Neural cell (in vitro differentiated cells): ENCODE results near the gene CBL. TPM values are rescaled to one million over a fixed set of nuclear protein-coding genes. Genes with fewer than 3 reads are reported as not detected.

ENCODE experiments used
- H2AFZ ChIP-seq: fragments of 200-600, 300-800 bp; sonication (generic), shearing (Covaris generic); 2 replicates; pipeline ENCODE4 v1.6.0; 2014; ENCODE audit warnings: low read depth, mild to moderate bottlenecking, antibody characterized with exemption, low read length, moderate library complexity
- H3F3A ChIP-seq: fragments of 200-600 bp; shearing (Covaris generic); 2 replicates; pipeline ENCODE4 v1.6.1; 2016; ENCODE audit warnings: mild to moderate bottlenecking, moderate library complexity, mixed read lengths, antibody characterized with exemption, low read length; ENCODE audit not compliant: insufficient read depth, poor library complexity, severe bottlenecking
- H3K27ac ChIP-seq: fragments of 200-600, 300-800 bp; sonication (generic), shearing (Covaris generic); 2 replicates; pipeline ENCODE4 v1.5.1; 2014; ENCODE audit warnings: mild to moderate bottlenecking, low read length, moderate library complexity
- H3K27me3 ChIP-seq: fragments of 300-800, 200-600 bp; sonication (generic), shearing (Covaris generic); 2 replicates; pipeline ENCODE4 v1.6.0; 2014; ENCODE audit warnings: mild to moderate bottlenecking, low read depth, low read length, moderate library complexity; ENCODE audit not compliant: insufficient read depth
- H3K36me3 ChIP-seq: fragments of 300-800, 200-600 bp; sonication (generic), shearing (Covaris generic); 2 replicates; pipeline ENCODE4 v1.5.1; 2014; ENCODE audit warnings: mild to moderate bottlenecking, antibody characterized with exemption, low read length, moderate library complexity; ENCODE audit not compliant: insufficient read depth
- H3K4me2 ChIP-seq: fragments of 300-800, 200-600 bp; sonication (generic), shearing (Covaris generic); 2 replicates; pipeline ENCODE4 v1.6.0; 2014; ENCODE audit warnings: mild to moderate bottlenecking, low read length
- H3K4me3 ChIP-seq: fragments of 300-800, 200-600 bp; sonication (generic), shearing (Covaris generic); 2 replicates; pipeline ENCODE4 v1.5.1; 2014; ENCODE audit warnings: mild to moderate bottlenecking, low read length, moderate library complexity
- H3K79me2 ChIP-seq: fragments of 200-600 bp; shearing (Covaris generic); replicated peaks from 2 replicates; pipeline ENCODE4 v1.6.0; 2014; ENCODE audit warnings: mild to moderate bottlenecking, low read length, moderate library complexity; ENCODE audit not compliant: insufficient read depth
- H3K9ac ChIP-seq: fragments of 300-800, 200-600 bp; sonication (generic), shearing (Covaris generic); 2 replicates; pipeline ENCODE4 v1.6.1; 2016; ENCODE audit warnings: mild to moderate bottlenecking, low read length, mixed read lengths
- H3K9me2 ChIP-seq: fragments of 200-600 bp; shearing (Covaris generic); 2 replicates; pipeline ENCODE4 v1.6.1; 2016; ENCODE audit warnings: mild to moderate bottlenecking, low read length, mixed read lengths; ENCODE audit not compliant: insufficient read depth
- H3K9me3 ChIP-seq: fragments of 200-600, 300-800 bp; sonication (generic), shearing (Covaris generic); 2 replicates; pipeline ENCODE4 v1.6.1; 2016; ENCODE audit warnings: mild to moderate bottlenecking, mixed run types, low read length, moderate library complexity, mixed read lengths
- H4K20me1 ChIP-seq: fragments of 200-600 bp; shearing (Covaris generic); 2 replicates; pipeline ENCODE4 v1.6.1; 2016; ENCODE audit warnings: mild to moderate bottlenecking, mixed run types; ENCODE audit not compliant: insufficient read depth
- CTCF ChIP-seq: fragments of 450-650 bp; IDR thresholded peaks from 2 replicates; pipeline ENCODE4 v1.5.1; 2014; ENCODE audit warnings: antibody characterized with exemption, mild to moderate bottlenecking, moderate library complexity; ENCODE audit not compliant: poor library complexity, severe bottlenecking
- EP300 ChIP-seq: fragments of 450-650 bp; conservative IDR thresholded peaks from 2 replicates; pipeline ENCODE4 v1.6.1; 2014; ENCODE audit warnings: antibody characterized with exemption, mild to moderate bottlenecking, moderate library complexity; ENCODE audit not compliant: poor library complexity, severe bottlenecking
- EZH2 ChIP-seq: fragments of 200-600, 300-800 bp; shearing (Covaris generic), sonication (generic); IDR thresholded peaks from 2 replicates; pipeline ENCODE4 v1.6.1; 2014; ENCODE audit warnings: antibody characterized with exemption, low read length, borderline replicate concordance, mild to moderate bottlenecking; ENCODE audit not compliant: insufficient read depth, poor library complexity, severe bottlenecking
- MXI1 ChIP-seq: fragments of 450-650 bp; conservative IDR thresholded peaks from 2 replicates; pipeline ENCODE4 v1.6.1; 2014; ENCODE audit warnings: antibody characterized with exemption, mild to moderate bottlenecking; ENCODE audit not compliant: poor library complexity, severe bottlenecking
- POLR2AphosphoS5 ChIP-seq: IDR thresholded peaks from 2 replicates; pipeline ENCODE4 v1.6.1; 2012
- RAD21 ChIP-seq: fragments of 450-650 bp; conservative IDR thresholded peaks from 2 replicates; pipeline ENCODE4 v1.6.1; 2014; ENCODE audit warnings: antibody characterized with exemption, mild to moderate bottlenecking, moderate library complexity
- REST ChIP-seq: IDR thresholded peaks from 2 replicates; pipeline ENCODE4 v1.6.1; 2012; ENCODE audit warnings: borderline replicate concordance
- SMC3 ChIP-seq: fragments of 450-650 bp; conservative IDR thresholded peaks from 2 replicates; pipeline ENCODE4 v1.6.1; 2014; ENCODE audit warnings: antibody characterized with exemption, mild to moderate bottlenecking, moderate library complexity; ENCODE audit not compliant: poor library complexity
- TAF1 ChIP-seq: IDR thresholded peaks from 2 replicates; pipeline ENCODE4 v1.6.1; 2012; ENCODE audit warnings: low read depth
- polyA plus RNA-seq: library from polyadenylated mRNA; depleted of rRNA; stranded (reverse); fragments of >200 nt; gene quantifications from 2 replicates; pipeline ENCODE4 v1.2.3, GENCODE V29; 2014

CBL gene
- polyA plus RNA-seq, 1 donor from 2014 or later = 10.5 TPM

- no peak overlapping the region for H2AFZ ChIP-seq
- no peak overlapping the region for H3K9ac ChIP-seq
- no peaks in the 10 kb centered on the region for H4K20me1 ChIP-seq
- no peak overlapping the region for H3K27ac ChIP-seq
- TF ChIP-seq CTCF (no peak), MXI1 (no peak), EP300 (no peak), POLR2AphosphoS5 (no peak), SMC3 (no peak), RAD21 (no peak), REST (no peak), EZH2 (no peak), TAF1 (no peak)
- H3K9me3 ChIP-seq = no peaks in the 10 kb centered on the region
- H3K36me3 ChIP-seq = no peaks in the 10 kb centered on the region
- H3K9me2 ChIP-seq = no peaks in the 10 kb centered on the region
- H3K4me2 ChIP-seq = no peak overlapping the region
- H3F3A ChIP-seq = no peaks in the 10 kb centered on the region
- peaks cover 6% of the 10 kb centered on the region for H3K79me2 ChIP-seq
- H3K27me3 ChIP-seq = no peaks in the 10 kb centered on the region
- no peak overlapping the region for H3K4me3 ChIP-seq
Observed at GRCh38 chr11:119251114-119251513, 45.0 kb downstream of the CBL start.

- Histone ChIP-seq H2AFZ (no peak overlapping the region), H3K9me3 (no peaks in the 10 kb centered on the region), H3F3A (no peaks in the 10 kb centered on the region), H4K20me1 (no peaks in the 10 kb centered on the region), H3K79me2 (peaks cover 6% of the 10 kb centered on the region), H3K4me2 (no peak overlapping the region), H3K36me3 (no peaks in the 10 kb centered on the region), H3K4me3 (no peak overlapping the region), H3K9me2 (no peaks in the 10 kb centered on the region), H3K27ac (no peak overlapping the region), H3K27me3 (no peaks in the 10 kb centered on the region), H3K9ac (no peak overlapping the region)
- TF ChIP-seq EZH2 (no peak), CTCF (no peak), MXI1 (no peak), POLR2AphosphoS5 (no peak), SMC3 (no peak), REST (no peak), TAF1 (no peak), RAD21 (no peak), EP300 (no peak)
Observed at GRCh38 chr11:119254239-119254638, 48.1 kb downstream of the CBL start.
